Epithelial cell of prostate (primary cell): ENCODE results near the gene PBRM1.

Experiments
- DNase-seq: peaks from one replicate; pipeline ENCODE4 v3.0.0-alpha.2; 2011; ENCODE audit warnings: low read depth, low spot score
- H3K27ac ChIP-seq: fragments of 450-650 bp; 2 replicates; pipeline ENCODE4 v1.5.1; 2017; ENCODE audit warnings: mild to moderate bottlenecking

PBRM1 gene

GRCh38 chr3:52517796-52518722 is 167.7 kb downstream of the PBRM1 start:
- H3K27ac ChIP-seq = no peak overlapping the region
- DNase-seq = no peak

GRCh38 chr3:52516509-52517195 is 169.1 kb downstream of the PBRM1 start:
- H3K27ac ChIP-seq = no peak overlapping the region
- no peak for DNase-seq

GRCh38 chr3:52515192-52515591 is 170.5 kb downstream of the PBRM1 start:
- H3K27ac ChIP-seq = no peak overlapping the region

GRCh38 chr3:52514576-52514975 is 171.1 kb downstream of the PBRM1 start:
- no peak overlapping the region for H3K27ac ChIP-seq
- no peak for DNase-seq

More at GRCh38 chr3:52515192-52515591, 170.5 kb downstream of the PBRM1 start:
- no peak for DNase-seq

GRCh38 chr3:52513281-52513680 is 172.4 kb downstream of the PBRM1 start:
- H3K27ac ChIP-seq = no peak overlapping the region
- DNase-seq = no peak

- no peak overlapping the region for H3K27ac ChIP-seq
- no peak for DNase-seq
These were observed 173.0 kb downstream of the PBRM1 start for GRCh38 chr3:52512727-52513126.

GRCh38 chr3:52512105-52512504 is 173.6 kb downstream of the PBRM1 start:
- H3K27ac ChIP-seq = no peak overlapping the region
- no peak for DNase-seq

- no peak for DNase-seq
- H3K27ac ChIP-seq = no peak overlapping the region
These were observed 174.2 kb downstream of the PBRM1 start for GRCh38 chr3:52511509-52511908.

- no peak overlapping the region for H3K27ac ChIP-seq
- DNase-seq = no peak
These were observed 175.9 kb downstream of the PBRM1 start for GRCh38 chr3:52509753-52510328.

GRCh38 chr3:52507359-52507758 is 178.4 kb downstream of the PBRM1 start:
- H3K27ac ChIP-seq = no peak overlapping the region
- peak; percentile 53 for DNase-seq

- no peak for DNase-seq
- H3K27ac ChIP-seq = no peak overlapping the region
These were observed 179.3 kb downstream of the PBRM1 start for GRCh38 chr3:52506266-52506966.

- no peak for DNase-seq
- no peak overlapping the region for H3K27ac ChIP-seq
These were observed 180.7 kb downstream of the PBRM1 start for GRCh38 chr3:52504977-52505376.

GRCh38 chr3:52503788-52504424 is 181.8 kb downstream of the PBRM1 start:
- H3K27ac ChIP-seq = no peak overlapping the region
- no peak for DNase-seq

- no peak for DNase-seq
- no peak overlapping the region for H3K27ac ChIP-seq
These were observed 182.8 kb downstream of the PBRM1 start for GRCh38 chr3:52502808-52503350.

- DNase-seq = no peak
- no peak overlapping the region for H3K27ac ChIP-seq
These were observed 183.7 kb downstream of the PBRM1 start for GRCh38 chr3:52502001-52502400.

GRCh38 chr3:52501046-52501445 is 184.7 kb downstream of the PBRM1 start:
- no peak for DNase-seq

GRCh38 chr3:52498137-52499054 is 187.3 kb downstream of the PBRM1 start:
- no peak for DNase-seq
- no peak overlapping the region for H3K27ac ChIP-seq

More at GRCh38 chr3:52501046-52501445, 184.7 kb downstream of the PBRM1 start:
- H3K27ac ChIP-seq = no peak overlapping the region

GRCh38 chr3:52495777-52496602 is 189.7 kb downstream of the PBRM1 start:
- no peak overlapping the region for H3K27ac ChIP-seq
- no peak for DNase-seq
